Measurements from ENCODE around the gene ZWILCH. TPM values are rescaled to one million over a fixed set of nuclear protein-coding genes. Genes with fewer than 3 reads are reported as not detected.

ZWILCH gene
- total RNA-seq, 1 donor from 2014 or later: 23.3 TPM

DNA sequence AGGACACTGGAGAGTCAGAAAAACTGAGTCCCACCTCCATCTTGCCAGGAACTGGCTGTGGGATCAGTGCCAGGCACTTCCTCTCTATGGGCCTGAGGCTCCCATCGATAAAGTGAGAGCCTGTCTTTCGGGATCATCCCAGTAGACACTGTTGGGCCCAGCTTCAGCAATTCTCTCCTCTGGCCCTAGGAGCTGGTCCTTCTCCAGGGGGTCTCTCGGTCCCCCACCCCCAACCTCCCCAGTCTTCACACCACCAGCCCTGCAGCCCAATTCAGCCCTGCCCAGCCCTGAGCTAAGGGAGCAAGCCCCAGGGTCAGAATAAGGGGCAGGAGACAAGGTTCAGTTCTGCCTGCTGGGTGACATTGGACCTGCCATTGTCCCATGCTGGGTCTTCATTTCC lies 65.2 kb downstream of the ZWILCH start:
- peaks cover 2% of the 10 kb centered on the region for H3K27me3 Mint-ChIP-seq
- no peak overlapping the region for H3K27ac Mint-ChIP-seq
- peaks cover 13% of the 10 kb centered on the region for H3K4me1 Mint-ChIP-seq (ENCODE audit: low read depth)
- H3K4me3 Mint-ChIP-seq (ENCODE audit: low read depth): no peak overlapping the region
- H3K9me3 Mint-ChIP-seq (ENCODE audit: low read depth): no peaks in the 10 kb centered on the region
- H3K36me3 Mint-ChIP-seq (ENCODE audit: insufficient read depth): no peaks in the 10 kb centered on the region
- TF ChIP-seq CTCF (IDR thresholded peaks at IDR 0.05; ENCODE audit: unreplicated experiment): no peak
- no peak for DNase-seq (ENCODE audit: low spot score, unreplicated experiment)

- H3K4me1 Mint-ChIP-seq (ENCODE audit: low read depth): peaks cover 9% of the 10 kb centered on the region
- H3K9me3 Mint-ChIP-seq (ENCODE audit: low read depth): no peaks in the 10 kb centered on the region
- H3K27ac Mint-ChIP-seq: no peak overlapping the region
- no peak for TF ChIP-seq CTCF (IDR thresholded peaks at IDR 0.05; ENCODE audit: unreplicated experiment)
- no peak for DNase-seq (ENCODE audit: low spot score, unreplicated experiment)
- H3K27me3 Mint-ChIP-seq: peaks cover 2% of the 10 kb centered on the region
- H3K36me3 Mint-ChIP-seq (ENCODE audit: insufficient read depth): no peaks in the 10 kb centered on the region
- no peak overlapping the region for H3K4me3 Mint-ChIP-seq (ENCODE audit: low read depth)
These were observed 65.8 kb downstream of the ZWILCH start for GRCh38 chr15:66570842-66571478.

- H3K9me3 Mint-ChIP-seq (ENCODE audit: low read depth): no peaks in the 10 kb centered on the region
- H3K27me3 Mint-ChIP-seq: peaks cover 2% of the 10 kb centered on the region
- H3K27ac Mint-ChIP-seq: no peak overlapping the region
- TF ChIP-seq CTCF (IDR thresholded peaks at IDR 0.05; ENCODE audit: unreplicated experiment): no peak
- no peaks in the 10 kb centered on the region for H3K36me3 Mint-ChIP-seq (ENCODE audit: insufficient read depth)
- H3K4me3 Mint-ChIP-seq (ENCODE audit: low read depth): no peak overlapping the region
- peaks cover under 1% of the 10 kb centered on the region for H3K4me1 Mint-ChIP-seq (ENCODE audit: low read depth)
- no peak for DNase-seq (ENCODE audit: low spot score, unreplicated experiment)
These were observed 67.0 kb downstream of the ZWILCH start for GRCh38 chr15:66572146-66572545.

DNA sequence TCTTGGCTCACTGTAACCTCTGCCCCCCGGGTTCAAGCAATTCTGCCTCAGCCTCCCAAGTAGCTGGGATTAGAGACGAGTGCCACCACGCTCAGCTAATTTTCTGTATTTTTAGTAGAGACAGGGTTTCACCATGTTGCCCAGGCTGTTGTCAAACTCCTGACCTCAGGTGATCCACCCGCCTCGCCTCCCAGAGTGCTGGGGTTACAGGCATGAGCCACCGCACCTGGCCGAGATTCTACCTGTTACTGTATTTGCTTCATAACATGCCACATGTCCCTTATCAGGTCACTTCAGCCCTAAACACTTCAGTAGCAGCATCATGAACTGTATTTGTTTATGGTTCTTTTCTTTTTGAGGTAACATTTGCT lies 68.2 kb downstream of the ZWILCH start:
- Mint-ChIP-seq H3K27me3 (peaks cover 2% of the 10 kb centered on the region), H3K9me3 (ENCODE audit: low read depth) (no peaks in the 10 kb centered on the region), H3K36me3 (ENCODE audit: insufficient read depth) (no peaks in the 10 kb centered on the region), H3K4me3 (ENCODE audit: low read depth) (no peak overlapping the region), H3K27ac (no peak overlapping the region), H3K4me1 (ENCODE audit: low read depth) (no peaks in the 10 kb centered on the region)
- TF ChIP-seq CTCF (IDR thresholded peaks at IDR 0.05; ENCODE audit: unreplicated experiment): no peak
- no peak for DNase-seq (ENCODE audit: low spot score, unreplicated experiment)

DNA sequence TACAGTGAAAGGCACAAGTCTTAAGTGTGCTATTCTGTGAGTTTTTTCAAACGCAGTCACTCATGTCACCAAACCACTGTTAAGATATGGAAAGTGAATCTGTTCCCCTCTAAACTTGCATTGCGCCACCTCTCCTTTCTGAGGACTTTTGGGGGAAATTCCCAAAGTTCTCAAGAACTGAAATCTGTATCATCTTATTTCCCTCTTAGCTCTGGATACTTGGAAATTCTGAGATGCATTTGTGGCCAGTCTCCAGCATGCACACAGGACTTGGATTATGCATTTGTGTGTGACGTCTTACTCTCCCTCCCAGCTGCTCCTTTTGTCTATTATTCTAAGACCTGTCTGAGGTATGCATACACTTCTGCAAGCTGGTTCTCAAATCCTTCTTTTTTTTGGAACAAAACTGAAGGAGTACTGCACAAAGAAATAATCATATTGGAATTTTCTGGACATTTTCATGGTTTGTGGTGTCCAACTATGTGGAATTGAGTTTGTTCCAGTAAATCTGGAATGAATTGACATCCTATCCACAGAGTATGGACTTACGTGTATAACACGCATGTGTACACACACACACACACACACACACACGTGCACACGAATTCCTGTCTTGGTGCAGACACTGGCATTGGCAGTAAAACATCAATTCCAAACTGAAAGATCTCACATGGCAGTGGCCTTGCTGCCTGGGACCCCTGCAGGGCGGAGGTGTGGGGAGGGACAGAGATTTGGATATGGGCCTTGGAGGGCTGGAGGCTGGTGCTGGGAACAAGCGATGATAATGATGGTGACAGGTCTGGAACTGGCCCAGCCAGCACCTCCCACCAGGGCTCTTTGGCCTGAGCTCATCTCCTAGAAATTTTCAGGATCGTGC lies 68.8 kb downstream of the ZWILCH start:
- DNase-seq (ENCODE audit: low spot score, unreplicated experiment): no peak
- Mint-ChIP-seq H3K36me3 (ENCODE audit: insufficient read depth) (no peaks in the 10 kb centered on the region), H3K4me3 (ENCODE audit: low read depth) (no peak overlapping the region), H3K27ac (no peak overlapping the region), H3K27me3 (peaks cover 2% of the 10 kb centered on the region), H3K9me3 (ENCODE audit: low read depth) (no peaks in the 10 kb centered on the region), H3K4me1 (ENCODE audit: low read depth) (no peaks in the 10 kb centered on the region)
- TF ChIP-seq CTCF (IDR thresholded peaks at IDR 0.05; ENCODE audit: unreplicated experiment): no peak

Data from progenitor cell of endocrine pancreas (in vitro differentiated cells).